GM12878 (cell line): ENCODE measurements around the gene TRIM45.

Source experiments
- CHD1 ChIP-seq: IDR thresholded peaks from 2 replicates; pipeline ENCODE4 v1.6.1; 2012; ENCODE audit warnings: low read depth, low read length, improper control_type of control experiment
- EP300 ChIP-seq, 2 experiments: fragments of 150-350 bp in 1 of 2; IDR thresholded peaks; 2 replicates each; pipeline ENCODE4 v1.6.1; 2011 to 2012; ENCODE audit warnings: low read depth in 2 of 2, low read length in 2 of 2, borderline replicate concordance in 1 of 2, improper control_type of control experiment in 1 of 2, inconsistent platforms in 1 of 2; ENCODE audit not compliant: control insufficient read depth in 1 of 2
- POLR2A ChIP-seq: IDR thresholded peaks from 2 replicates; pipeline ENCODE4 v1.6.1; 2011; ENCODE audit warnings: low read depth, mild to moderate bottlenecking, low read length
- RELB ChIP-seq: fragments of 450-650 bp; IDR thresholded peaks from 2 replicates; pipeline ENCODE4 v1.6.1; 2017; ENCODE audit warnings: low read depth, mild to moderate bottlenecking, moderate library complexity
- TF ChIP-seq, protein P1 (sequence below): IDR thresholded peaks from 2 replicates; pipeline ENCODE4 v1.6.1; 2011; ENCODE audit warnings: mild to moderate bottlenecking, low read depth, low read length, moderate library complexity; ENCODE audit not compliant: insufficient replicate concordance

DNA sequence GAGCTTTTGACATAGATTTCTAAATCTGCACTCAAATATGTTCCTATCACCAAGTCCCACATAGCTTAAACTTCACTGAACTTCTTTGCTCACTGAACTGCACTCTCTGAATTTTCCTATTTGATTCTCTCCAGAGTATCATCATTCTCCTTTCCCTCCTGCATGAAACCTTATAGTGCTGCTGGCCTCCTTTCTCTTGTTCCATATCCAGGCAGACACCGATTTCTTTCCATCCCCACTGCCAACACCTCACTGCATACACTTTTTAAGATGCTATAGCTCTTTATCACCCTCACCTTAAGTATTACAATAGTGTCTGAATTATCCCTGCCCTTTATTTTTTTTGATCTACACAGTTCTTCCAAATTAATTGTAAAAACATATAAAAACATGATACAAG, 3.1 kb upstream of the TRIM45 start:
- TF ChIP-seq EP300 (IDR thresholded peaks at IDR 0.05; ENCODE audit: borderline replicate concordance in 1 of 2, control insufficient read depth in 1 of 2, low read depth in 2 of 2, low read length in 2 of 2): no peak
- TF ChIP-seq, protein P1, sequence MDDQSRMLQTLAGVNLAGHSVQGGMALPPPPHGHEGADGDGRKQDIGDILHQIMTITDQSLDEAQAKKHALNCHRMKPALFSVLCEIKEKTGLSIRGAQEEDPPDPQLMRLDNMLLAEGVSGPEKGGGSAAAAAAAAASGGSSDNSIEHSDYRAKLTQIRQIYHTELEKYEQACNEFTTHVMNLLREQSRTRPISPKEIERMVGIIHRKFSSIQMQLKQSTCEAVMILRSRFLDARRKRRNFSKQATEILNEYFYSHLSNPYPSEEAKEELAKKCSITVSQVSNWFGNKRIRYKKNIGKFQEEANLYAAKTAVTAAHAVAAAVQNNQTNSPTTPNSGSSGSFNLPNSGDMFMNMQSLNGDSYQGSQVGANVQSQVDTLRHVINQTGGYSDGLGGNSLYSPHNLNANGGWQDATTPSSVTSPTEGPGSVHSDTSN: no peak
- no peak for TF ChIP-seq RELB
- no peak for TF ChIP-seq CHD1
- TF ChIP-seq POLR2A: no peak
